Inflammatory macrophage treated with lipopolysaccharide for 4 hours (primary cell): ENCODE measurements around the gene PXK.
"Not testable (repeated sequence)": the region's sequence is repeated elsewhere in the genome, so short reads cannot be mapped to it uniquely, and the experiment has no call there.

Experiments
- DNase-seq: peaks from one replicate; pipeline ENCODE4 v3.0.0-alpha.2; 2020

PXK gene

DNA sequence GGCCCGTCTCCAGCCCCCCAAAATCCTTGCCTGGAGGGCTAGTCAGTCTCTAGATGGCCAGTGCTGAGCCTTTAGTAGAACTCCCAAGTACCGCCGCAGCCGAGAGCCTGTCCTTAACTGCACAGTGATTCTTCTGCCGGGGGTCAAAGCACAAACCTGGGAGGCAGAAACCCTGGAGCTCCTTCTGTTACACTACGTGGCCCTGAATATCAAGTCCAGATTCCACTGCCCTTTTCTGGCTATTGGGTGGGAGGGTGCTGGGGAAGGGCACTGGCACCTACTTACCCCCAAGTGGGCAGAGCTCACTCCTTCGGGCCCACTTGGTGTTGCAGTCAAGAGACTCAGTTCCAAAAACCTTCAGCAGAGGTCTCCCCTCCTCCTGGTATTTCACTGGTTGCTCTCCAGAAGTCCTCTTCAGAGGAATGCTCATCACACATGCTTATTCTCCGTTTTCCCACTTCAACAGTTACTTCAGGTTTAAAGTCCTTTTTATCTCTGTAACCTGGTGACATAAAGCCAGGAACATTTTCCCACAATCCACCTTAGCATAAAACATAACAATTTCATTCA, 90.1 kb downstream of the PXK start:
- DNase-seq, result peak; percentile 1

DNA sequence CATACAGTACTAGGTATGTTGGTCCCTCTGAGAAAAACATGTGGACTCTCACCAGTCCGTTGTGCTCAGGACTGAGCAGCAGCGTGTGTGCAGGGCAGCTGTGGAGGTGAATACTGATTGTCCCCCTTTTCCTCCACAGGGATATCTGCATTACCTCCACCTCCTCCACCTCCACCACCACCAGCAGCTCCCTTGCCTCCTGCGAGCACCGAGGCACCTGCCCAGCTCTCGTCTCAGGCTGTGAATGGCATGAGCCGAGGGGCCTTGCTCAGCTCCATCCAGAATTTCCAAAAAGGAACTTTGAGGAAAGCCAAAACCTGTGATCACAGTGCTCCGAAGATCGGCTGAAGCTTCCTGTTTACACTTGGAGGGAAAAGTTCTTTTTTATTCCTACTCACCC, 91.9 kb downstream of the PXK start:
- DNase-seq, result no peak

DNA sequence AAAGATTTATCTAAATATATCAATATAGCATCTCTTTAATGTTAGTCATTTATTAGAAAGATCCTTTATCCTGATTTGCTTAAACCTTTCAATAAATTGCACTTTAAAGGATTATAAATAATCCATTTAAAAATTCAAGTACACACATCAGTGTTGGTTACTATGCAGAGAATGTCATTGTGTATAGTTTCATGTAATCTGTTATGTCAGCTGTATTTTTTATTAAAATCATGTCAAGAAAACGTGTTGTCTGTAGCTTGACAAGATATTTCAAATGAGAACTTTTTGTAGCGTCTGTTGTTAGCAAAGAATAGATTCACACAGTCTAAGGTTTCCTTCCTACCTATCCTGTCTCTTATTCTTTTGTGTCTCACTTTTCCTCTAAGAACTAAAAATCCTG, 93.1 kb downstream of the PXK start:
- DNase-seq, result no peak

DNA sequence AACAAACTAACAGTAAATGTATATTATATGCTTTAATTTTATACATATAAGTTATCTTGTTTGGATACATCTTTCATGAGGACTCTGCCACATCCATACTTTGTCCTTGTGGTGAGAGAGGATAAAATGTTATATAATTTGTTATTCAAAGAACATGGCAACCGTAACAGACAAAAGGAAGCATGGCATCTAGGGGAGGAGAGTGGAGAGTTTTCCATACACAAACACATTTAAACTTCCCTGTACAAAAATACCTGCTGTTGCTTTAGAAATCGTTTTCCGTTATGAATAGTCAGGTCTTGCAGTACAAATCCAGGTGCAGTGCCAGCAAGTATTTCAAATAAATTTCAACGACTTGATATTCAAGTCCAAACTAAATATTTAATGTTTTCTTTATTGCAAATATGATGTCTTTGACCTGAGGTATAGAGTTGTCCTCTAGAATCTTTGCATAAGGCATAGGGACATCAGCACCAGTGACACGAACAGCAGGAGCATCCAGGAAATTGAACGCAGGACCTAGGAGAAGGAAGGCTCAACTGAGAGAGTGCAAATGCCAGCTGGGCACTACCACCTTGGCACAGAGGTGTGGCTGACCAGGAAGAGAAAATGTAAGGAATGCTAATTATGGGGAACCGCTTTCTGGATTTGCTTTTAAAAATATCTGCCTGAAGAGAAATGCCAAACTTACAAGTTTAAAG, 95.1 kb downstream of the PXK start:
- DNase-seq, result no peak

DNA sequence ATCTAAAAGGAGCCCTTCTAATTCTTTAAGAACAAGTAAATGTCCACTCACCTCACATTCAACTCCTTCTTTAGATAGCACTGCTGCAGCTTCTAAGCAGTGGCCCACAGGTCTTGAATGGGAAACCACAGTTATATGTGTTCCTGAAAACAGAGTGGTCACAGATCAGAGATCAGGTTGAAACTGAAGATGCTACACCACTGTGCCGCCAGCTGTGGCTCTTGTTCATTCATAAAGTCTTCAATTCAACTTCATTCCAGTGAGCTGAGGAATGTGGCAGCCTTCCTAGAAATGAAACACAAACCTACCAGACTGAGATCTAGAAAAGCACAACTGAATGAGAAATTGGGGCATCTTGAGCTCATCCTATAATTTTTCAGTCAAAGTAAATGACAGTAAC, 97.0 kb downstream of the PXK start:
- DNase-seq, result no peak

DNA sequence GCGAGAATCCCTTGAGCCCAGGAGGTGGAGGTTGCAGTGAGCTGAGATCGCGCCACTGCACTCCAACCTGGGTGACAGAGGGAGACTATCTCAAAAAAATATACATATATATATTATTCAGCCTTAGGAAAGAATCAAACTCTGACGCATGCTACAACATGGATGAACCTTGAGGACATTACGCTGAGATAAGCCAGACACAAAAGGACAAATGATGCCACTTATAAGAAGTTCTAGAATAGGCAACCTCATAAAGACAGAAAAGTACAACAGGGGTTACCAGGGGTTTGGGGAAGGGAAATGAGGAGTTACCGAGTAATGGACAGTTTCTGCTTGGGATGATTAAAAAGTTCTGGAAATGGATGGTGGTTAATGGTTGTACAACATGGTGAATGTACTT, 100.2 kb downstream of the PXK start:
- DNase-seq, result no peak

DNA sequence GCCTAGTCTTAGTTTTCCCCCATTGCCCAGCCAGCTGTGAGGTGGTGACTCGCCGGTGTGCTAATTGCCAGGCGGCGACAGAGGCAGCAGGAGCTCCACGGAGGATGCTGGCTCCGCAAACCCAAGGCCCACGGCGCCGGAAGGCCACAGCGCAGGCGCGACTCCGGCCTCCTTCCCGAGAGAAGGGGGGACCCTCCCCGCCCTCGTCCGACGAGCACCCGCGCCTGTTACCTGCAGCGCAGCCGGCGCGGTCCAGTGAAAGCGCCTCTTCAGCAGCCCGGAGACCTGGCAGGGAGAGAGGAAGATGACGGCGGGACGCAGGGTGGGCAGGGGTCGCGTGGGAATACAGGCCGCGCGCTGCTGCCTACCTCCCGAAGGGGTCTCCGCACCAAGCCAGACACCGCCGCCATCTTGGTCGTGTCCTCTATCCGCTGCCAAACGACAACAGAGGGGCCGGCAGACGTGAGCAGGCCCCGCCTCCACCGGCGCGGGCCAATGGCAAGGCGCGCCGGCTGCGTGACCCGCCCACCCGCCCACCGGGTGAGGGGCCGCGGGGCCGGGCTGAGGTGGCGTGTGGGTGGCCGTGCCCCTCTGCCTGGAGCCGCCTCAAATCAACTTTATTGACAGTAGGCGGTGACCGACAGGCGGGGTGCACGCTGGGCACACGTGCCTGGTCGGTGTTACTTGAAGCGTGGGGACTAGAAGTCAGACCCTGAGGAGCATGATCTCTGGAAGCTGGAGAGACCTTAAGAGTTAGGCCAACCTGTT, 100.9 kb downstream of the PXK start, which contains the start of gene PDHB:
Gene PDHB, minus strand, starts transcription at position 433 of the 768 bp plus-strand sequence. Its CDS starts 23 bp downstream, at position 410.
- peak; percentile 89 for DNase-seq

DNA sequence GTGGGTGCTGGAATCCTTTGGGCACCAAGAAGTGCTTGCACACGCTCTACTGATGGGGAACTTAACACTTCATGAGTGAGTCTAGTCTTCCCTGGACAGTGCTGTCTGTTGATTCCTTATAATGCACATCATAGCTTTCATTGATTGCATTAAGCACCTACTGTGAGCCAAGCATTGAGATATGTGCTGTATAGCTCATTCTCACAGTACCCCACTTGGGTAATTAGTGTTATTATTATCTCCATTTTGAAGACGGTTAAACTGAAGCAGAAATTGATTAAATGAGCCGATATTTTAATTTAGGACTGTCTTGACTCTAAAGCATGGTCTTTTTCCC, 101.4 kb downstream of the PXK start:
- DNase-seq, result no peak

DNA sequence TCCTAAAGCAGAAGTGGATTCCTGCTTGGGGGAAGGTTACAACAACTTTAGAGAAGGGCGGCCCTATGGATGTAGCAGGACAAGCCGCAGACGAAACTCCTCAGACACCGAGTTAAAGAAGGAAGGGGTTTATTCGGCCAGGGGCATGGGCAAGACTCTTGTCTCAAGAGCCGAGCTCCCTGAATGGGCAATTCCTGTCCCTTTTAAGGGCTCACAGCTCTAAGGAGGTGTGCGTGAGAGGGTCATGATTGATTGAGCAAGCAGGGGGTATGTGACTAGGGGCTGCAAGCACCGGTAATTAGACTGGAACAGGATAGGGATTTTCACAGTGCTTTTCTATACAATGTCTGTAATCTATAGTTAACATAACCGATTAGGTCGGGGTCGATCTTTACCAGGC, 101.8 kb downstream of the PXK start:
- DNase-seq, result no peak

DNA sequence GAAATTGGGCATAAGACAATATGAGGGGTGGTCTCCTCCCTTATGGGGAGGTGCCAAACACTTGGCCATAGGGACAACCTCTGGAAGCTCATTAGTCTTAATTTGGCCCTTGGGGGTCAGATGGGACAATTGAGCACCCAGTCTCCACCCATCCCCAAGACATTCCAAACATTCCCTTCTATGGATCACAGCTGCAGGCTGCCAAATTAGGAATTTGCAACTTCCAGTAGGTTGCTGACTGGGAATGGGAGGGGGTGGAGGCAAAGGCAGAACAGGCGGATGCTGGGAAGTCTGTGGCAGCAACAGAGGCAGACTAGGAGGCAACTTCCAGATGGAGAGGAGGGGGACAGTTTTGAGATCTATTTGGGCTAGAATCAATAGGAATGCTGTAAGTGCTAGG, 102.3 kb downstream of the PXK start:
- DNase-seq, result no peak

DNA sequence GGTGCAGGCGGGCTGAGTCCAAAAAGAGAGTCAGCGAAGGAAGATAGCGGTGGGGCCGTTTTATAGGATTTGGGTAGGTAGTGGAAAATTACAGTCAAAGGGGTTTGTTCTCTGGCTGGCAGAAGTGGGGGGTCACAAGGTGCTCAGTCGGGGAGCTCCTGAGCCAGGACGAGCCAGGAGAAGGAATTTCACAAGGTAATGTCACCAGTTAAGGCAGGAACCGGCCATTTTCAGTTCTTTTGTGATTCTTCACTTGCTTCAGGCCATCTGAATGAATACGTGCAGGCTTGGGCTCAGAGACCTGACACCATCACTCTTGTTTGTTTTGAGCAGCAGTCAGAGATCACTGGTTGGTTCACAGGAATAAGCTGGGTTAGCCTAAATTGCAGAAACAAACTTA, 104.6 kb downstream of the PXK start:
- DNase-seq, result not testable (repeated sequence)

DNA sequence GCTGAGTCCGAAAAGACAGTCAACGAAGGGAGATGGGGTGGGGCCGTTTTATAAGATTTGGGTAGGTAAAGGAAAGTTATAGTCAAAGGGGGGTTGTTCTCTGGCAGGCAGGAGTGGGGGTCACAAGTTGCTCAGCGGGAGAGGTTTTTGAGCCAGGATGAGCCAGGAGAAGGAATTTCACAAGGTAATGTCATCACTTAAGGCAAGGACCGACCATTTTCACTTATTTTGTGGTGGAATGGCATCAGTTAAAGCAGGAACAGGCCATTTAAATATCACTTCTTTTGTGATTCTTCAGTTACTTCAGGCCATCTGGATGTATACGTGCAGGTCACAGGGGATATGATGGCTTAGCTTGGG, 108.3 kb downstream of the PXK start:
- DNase-seq, result not testable (repeated sequence)

DNA sequence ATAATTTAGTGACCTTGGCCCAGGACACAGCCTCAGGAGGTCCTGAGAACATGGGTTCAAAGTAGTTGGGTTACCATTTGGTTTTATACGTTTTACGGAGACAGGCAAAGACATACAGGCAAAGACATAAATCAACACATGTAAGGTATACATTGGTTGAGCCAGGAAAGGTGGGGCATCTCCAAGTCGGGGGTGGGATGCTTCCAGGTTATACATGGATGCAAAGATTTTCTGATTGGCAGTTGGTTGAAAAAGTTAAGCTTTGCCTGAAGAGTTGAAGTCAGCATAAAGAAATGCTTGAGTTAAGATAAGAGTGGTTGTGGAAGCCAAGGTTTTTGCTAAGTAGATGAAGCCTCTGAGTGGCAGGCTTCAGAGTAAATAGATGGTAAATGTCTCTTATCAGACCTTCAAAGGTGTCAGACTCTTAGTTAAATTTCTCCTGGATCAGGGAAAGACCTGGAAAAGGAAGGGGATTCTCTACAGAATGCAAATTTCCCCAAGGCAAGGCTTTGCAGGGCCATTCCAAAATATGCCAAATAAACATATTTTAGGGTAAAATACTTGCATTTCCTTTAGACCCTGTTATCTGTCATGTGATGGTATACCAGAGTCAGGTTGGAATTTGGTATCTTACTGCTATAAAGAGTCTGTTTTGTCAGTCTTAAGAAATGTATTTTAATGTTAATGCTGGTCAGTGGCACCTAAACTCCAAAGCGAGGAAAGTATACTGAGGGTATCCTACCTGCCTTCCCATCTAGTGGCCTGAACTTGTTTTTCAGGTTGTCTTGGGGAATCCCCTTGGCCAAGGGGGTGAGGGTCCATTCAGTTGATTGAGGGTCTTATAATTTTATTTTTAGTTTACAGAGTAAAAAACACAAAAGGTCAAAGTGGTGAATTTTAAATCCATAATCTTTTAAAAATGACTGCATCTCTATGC, 109.1 kb downstream of the PXK start:
- DNase-seq, result no peak

DNA sequence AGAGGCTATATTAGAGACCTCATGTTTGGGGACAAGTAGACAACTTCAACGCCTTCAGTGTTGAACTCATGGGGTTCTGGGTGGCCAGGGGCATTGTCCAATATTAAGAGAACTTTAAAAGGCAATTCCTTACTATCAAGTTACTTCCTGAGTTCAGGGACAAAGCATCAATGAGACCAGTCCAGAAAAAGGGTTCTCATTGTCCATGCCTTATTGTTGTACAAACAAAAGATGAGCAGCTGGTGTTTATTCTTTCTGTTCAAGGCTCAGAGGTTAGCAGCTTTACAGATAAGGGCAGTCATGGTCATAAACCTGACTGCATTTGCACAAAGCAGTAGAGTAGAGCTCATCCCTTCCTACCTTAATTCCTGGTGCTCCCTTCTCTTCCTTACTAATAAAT, 119.5 kb downstream of the PXK start:
- no peak for DNase-seq

DNA sequence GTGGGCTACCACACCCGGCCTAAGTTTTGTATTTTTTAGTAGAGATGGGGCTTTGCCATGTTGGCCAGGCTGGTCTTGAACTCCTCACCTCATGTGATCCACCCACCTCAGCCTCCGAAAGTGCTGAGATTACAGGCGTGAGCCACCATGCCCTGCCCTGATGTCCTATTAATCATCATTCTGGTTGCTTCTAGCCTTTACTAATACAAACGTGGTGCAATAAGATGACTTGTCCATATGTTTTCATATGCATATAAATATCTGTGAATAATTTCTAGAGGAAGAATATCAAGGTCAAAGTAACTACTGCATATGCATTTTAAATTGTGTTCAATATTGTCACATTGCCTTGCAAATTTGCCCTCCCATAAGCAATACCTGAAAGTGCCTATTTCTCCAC, 126.5 kb downstream of the PXK start:
- no peak for DNase-seq

DNA sequence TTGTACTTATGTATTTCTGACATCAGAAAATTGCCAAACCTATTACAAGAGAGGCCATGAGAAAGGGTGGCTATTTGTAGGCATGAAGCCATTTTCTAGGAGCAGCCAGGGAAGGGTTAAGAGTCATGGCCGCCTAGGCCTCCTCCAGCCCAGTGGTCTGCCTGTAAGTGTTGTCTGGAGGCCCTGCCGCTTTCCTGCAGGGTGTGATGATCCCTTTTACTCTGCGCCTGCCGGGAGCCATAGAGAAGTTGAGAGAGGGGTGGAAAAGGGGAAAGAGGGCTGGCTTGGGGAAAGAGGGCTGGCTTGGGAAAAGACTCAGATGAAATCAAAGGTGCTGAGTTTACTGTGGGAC, 130.1 kb downstream of the PXK start:
- DNase-seq, result no peak

DNA sequence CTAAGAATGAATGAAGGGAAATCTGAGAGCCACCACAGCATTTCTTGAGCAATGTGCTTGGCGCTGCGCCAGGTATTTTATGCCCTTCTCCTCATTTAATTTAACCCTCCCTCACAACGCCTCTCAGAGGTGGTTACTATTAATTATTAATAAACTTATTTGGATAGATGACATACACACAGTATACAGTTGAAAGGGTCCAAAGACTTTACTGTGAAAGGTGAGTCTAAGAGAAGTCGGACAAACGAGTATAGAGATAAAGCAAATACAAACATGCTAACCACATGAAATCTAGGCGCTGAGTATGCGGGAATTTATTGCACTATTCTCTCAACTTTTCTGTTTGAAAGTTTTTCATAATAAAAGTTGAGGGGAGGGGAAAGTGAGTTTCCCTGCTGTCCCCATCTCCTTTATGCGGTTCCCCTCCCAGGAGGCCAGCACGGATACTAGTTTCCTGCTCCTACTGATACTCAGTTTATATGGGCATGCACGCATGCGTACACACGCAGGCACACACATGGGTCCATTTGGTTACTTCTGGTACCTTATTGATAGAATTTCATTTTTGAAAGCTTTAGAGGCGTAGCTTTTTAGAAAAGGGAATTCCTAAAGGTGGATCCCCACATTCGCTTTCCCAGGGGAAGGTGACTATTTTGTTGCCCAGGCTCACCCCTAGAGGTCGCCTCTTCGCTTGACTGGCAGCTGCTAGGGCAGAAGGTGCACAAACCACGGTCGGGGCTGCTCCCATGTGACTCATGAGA, 130.7 kb downstream of the PXK start:
- DNase-seq, result peak; percentile 72

DNA sequence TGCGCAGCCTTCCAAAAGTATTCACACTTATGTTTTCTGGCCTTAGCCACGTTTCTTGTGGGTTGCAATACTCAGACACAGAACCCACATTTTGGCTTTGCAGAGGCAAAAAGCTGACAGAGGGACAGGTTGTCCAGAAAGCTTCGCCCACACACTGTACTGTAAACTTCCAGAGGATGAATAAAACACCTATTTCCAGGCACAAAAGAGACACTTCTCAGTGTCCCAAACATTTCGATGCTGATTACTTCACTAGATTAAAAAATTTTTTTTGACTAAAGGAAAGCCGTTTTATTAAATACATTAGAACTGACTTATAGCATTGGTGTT, 131.2 kb downstream of the PXK start:
- DNase-seq, result no peak

DNA sequence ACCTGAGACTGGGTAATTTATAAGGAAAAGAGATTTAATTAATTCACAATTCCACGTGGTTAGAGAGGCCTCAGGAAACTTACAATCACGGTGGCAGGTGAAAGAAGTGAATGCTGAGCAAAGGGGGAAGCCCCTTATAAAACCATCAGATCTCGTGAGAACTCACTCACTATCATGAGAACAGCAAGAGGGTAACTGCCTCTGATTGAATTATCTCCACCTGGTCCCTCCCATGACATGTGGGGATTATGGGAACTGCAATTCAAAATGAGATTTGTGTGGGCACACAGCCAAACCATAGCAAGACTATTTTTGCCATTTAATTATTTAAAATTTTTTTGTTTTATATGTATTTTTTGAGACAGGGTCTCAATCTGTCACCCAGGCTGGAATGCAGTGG, 132.2 kb downstream of the PXK start:
- DNase-seq, result no peak

DNA sequence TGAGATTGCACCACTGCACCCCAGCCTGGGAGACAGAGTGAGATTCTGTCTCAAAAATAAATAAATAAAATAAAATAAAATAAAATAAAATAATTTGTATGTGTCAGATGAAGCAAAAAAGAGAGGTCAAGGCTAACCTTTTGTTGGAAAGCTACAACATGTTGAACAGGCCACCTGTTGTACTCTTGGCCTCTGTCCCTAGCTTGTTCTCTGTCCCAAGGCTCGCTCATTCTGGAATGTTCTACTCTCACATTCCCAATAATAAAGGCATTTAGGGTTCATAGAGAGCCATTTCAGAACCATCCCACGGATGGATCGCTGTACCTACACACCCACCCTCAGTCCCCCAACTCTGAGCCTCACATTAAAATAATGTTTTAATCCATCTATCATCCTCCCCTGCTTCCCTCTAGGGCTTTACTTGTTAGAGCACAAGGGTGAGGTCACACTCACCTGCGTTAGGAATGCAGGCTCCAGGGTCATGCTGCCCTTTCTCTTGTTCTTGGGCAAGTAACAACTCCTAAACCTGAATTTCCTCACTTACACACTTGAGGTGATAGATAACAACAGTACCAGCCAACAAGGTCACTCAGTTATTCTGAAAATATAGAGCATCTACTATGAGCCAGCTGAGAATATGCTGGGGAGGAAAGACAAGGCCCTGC, 134.3 kb downstream of the PXK start:
- DNase-seq, result no peak

DNA sequence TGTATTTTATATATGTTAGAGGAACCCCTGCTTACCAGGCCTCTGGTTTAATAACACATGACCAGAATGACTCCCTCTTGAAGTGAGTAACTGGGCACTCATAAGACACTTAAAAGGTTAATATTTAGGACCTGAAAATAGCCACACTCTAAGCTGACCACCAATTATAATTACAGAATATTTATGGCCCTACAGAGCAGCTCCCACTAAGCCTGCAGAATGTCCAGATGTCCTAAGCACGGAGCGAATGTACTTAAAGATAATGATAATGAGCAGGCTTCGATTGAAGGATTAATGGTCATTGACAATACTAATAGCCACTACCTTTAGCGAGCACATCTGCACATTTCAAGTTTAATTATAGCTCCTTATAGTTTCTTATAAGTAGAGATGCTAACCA, 136.4 kb downstream of the PXK start:
- no peak for DNase-seq

DNA sequence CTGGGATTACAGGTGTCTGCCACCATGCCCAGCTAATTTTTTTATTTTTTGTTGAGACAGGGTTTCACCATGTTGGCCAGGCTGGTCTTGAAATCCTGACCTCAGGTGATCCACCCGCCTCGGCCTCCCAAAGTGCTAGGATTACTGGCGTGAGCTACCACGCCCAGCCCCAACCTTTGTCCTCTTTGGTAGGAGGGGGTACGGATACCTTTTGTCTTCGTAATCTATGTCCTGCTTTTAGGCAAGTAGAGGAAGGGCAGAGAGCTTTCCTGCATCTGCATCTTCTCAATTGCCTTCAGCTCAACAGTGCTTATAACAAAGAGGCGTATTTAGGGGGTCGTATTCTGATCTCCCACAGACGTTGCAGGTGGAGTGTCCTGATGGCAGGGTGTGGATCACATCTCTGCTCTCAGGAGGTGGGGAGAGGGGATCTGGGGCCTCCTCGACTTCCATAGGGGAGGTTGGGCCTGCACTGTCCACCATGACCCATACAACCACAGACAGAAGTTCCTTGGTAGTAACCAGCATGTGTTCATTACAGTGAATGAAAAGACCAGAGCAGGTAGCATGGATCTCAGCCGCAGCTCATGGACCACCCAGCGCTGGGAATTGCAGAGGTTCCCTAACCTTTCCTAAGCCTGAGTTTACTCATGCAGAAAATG, 137.8 kb downstream of the PXK start:
- DNase-seq, result no peak
